Measurements from ENCODE around the gene USP13.

DNA sequence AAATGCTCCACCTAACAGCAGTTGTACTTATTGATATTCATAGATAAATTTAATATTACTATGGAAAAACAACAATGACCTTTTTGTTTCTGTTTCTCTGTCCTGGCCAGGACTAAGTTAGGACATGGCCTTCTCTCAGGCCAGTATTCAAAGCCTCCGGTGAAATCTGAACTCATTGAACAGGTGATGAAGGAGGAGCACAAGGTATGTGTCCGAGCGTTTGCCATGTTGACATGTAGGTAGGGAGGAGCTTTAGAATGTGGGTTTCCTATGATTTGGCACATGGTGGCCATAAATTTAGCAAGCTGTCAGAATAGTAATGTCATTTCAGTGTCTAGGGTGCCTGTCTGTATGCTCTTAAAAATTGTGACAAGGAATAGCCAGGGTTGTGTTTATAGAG lies 77.7 kb downstream of the USP13 start:
- TF ChIP-seq, protein P1, sequence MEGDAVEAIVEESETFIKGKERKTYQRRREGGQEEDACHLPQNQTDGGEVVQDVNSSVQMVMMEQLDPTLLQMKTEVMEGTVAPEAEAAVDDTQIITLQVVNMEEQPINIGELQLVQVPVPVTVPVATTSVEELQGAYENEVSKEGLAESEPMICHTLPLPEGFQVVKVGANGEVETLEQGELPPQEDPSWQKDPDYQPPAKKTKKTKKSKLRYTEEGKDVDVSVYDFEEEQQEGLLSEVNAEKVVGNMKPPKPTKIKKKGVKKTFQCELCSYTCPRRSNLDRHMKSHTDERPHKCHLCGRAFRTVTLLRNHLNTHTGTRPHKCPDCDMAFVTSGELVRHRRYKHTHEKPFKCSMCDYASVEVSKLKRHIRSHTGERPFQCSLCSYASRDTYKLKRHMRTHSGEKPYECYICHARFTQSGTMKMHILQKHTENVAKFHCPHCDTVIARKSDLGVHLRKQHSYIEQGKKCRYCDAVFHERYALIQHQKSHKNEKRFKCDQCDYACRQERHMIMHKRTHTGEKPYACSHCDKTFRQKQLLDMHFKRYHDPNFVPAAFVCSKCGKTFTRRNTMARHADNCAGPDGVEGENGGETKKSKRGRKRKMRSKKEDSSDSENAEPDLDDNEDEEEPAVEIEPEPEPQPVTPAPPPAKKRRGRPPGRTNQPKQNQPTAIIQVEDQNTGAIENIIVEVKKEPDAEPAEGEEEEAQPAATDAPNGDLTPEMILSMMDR (IDR thresholded peaks at IDR 0.05): no peak
- TF ChIP-seq EZH2 (IDR thresholded peaks at IDR 0.05; ENCODE audit: borderline replicate concordance, insufficient read depth, low read depth, low read length, poor library complexity, severe bottlenecking): no peak
